T follicular helper cell (primary cell): Measurements from ENCODE around the gene GALR2.
"Not testable (repeated sequence)": the region's sequence is repeated elsewhere in the genome, so short reads cannot be mapped to it uniquely, and the experiment has no call there.

ENCODE experiments used
- DNase-seq: peaks from one replicate; pipeline ENCODE4 v3.0.0-alpha.2; 2020; ENCODE audit warnings: low read depth
- total RNA-seq, 2 experiments: gene quantifications; one replicate each; lab custom pipeline; 2026; lab: John Stamatoyannopoulos, UW

GALR2 gene, protein sequence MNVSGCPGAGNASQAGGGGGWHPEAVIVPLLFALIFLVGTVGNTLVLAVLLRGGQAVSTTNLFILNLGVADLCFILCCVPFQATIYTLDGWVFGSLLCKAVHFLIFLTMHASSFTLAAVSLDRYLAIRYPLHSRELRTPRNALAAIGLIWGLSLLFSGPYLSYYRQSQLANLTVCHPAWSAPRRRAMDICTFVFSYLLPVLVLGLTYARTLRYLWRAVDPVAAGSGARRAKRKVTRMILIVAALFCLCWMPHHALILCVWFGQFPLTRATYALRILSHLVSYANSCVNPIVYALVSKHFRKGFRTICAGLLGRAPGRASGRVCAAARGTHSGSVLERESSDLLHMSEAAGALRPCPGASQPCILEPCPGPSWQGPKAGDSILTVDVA
- total RNA-seq, result 0.24 to 3.3 reads per million in 2 experiments

- no peak for DNase-seq
Observed at GRCh38 chr17:76074390-76075363, at the start of gene GALR2. GALR2 (plus strand) TSS chr17:76074781; CDS start chr17:76074884, 103 bp downstream.

DNA sequence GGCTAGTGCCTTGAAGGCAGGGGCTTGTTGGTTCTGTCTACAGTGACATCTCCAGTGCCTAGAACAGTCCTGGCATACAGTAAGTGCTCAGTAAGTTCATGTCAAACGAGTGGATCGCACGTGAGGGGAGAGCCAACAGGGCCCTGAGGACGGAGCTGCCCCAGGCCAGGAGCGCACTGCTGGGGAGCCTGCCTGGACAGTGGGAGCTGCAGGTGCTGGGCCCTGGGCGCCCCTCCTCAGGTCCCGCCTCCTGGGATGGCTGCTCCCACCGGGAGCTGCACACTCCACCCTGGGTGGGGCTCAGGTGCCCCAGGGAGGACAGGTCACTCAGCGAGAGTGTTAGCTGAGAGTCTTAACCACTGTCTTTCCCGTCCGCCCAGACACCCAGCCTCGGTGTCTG, 49.3 kb upstream of the GALR2 start:
- DNase-seq, result no peak

- no peak for DNase-seq
Observed at GRCh38 chr17:76026714-76027158, 47.8 kb upstream of the GALR2 start.

DNA sequence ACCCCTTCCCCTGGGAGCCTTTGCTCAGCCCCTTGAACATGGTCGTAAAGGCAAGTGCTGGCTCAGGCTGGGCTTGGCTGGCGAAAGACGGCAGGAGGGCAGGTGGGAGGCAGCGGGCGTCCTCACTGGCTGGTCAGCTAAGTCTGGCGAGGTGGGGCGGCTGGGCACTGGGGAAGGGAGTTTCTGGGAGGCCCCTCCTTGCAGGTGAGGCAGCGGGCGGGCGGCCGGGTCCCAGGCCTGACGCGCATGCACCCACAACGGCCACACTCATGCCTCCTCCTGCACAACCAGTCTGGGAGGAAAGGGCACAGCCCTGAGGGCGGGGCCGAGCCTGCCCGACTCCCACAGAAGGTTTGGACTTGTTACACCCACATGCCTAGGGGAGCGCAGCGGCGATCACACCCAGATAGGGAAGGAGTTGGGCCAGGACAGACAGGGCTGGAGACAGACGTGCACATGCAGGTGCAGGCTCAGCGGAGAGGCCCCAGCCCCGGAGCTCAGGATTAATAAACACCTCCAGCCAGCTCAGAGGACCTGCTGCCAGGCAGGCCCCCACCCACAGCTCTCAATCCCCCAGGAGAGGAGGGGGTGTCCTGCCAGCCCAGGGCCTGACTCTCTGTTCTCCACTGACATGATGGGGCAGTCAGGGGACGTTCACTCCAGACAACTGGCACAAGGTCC, 47.3 kb upstream of the GALR2 start, which contains the start of gene EVPL:
Gene EVPL, minus strand, starts transcription at position 148 of the 681 bp plus-strand sequence. Its CDS starts 108 bp downstream, at position 40.
- no peak for DNase-seq

DNA sequence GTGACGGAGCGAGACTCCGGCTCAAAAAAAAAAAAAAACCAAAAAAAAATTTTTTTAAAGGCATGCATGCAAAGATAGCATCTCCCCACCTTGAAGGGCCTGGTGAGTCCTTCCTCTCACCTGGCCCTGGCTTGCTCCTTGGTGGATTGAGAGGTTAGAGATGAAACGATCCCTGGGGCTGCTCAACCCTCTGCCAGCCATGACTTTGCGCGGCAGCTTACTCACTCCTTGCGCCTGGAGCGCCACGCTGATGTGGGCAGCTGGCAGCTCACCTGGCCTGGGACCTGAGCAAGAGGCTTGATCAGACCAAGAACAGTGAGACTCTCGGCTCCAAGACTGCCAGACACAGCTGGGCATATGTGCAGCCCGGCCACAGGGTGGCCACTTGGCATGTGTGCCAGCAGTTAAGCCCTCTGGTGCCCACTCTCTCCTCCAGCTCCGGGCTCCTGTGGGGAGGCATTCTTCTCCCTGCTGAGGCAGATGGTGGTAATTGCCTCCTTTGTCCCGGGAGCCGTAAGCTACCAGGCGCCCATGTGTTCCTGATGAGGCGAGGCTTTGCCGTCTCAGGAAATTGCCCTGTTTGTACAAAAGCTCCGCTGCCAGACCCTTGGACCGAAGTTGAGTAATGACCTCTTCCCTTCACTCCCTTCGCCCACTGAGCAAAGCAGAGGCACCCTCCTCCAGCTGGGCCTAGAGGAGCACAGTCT, 42.4 kb upstream of the GALR2 start:
- DNase-seq, result no peak

- DNase-seq, result no peak
Observed at GRCh38 chr17:76032780-76033108, 41.8 kb upstream of the GALR2 start.

DNA sequence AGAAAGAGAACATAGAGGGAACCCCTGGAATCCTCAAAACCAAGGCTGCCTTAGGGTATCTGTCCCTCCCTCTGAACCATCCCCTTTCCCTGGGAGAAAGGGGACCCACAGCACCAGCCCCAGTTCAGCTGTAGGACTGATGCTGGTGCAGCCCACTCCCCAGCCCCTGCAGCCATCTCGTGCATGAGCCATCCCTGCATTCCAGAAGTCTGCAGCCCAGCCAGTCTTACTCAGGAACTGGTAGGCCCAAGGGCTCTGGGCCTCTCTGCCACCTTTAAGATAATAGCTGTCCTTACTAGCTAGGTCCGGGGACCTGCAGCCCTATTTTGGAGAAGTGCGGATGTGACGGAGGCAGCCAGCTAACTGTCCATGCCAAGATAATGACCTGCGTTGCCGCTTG, 41.4 kb upstream of the GALR2 start:
- no peak for DNase-seq

DNA sequence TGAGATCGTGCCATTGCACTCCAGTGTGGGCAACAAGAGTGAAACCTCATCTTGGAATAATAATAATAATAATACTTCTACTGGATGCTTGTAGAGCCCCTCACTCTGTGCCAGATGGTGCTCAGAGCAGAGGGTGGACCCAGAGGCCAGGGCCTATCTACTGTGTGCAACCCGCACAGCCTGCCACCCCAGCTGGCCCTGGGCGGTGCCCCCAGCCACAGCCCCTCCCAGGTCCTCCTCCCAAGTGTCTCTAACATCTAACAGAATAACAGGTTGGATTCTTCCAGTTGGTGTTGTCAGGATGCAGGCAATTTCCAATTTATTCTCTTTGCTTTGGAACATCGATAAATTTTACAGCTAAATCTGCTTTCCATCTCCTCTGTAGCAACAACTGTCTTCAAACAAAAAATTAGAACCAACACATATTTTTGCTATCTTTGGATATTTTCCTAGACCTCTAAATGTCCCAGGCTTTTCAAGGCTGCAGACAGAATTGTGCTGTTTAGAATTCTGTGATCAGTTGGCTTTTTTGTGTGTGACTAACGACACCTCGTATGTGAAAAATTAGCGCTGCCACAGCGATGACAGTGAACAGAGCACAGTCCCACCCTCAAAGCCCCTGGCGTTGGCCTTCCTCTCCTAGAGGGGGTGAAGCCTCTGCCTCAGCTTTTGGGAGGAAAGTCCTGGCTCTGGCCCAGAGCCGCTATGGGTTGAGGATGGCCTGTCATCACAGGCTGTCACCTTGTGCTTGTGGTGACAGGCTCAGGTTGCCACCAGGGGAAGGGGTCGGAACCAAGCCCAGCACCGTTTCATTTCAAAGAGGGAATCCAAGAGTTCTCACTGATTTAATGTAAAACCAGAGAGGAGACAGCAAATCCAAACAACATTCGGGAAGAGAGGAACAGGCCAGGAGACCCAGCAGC, 39.9 kb upstream of the GALR2 start:
- no peak for DNase-seq

- DNase-seq, result no peak
Observed at GRCh38 chr17:76036497-76037261, 37.9 kb upstream of the GALR2 start.

GRCh38 chr17:76038050-76038449, 36.5 kb upstream of the GALR2 start:
- no peak for DNase-seq

GRCh38 chr17:76039121-76039520, 35.5 kb upstream of the GALR2 start:
- DNase-seq, result no peak

DNA sequence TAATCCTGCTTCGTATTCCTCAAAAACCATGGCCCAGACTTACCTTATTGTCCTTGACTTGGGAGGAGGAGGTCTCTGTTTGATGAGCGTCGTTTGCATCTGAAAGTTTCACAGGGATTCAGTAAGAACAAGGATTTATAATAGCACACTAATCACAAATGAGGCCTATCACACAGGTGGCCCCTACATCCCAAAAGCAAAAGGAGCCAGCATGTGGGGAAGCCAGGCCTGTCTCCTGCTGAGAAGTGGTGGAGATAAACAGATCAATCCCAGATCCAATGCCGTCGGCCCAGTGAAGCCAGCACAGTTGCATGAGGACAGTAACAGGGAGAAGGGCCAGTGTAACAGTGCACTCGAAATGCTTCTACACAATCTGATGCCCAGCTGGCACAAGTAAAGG, 34.2 kb upstream of the GALR2 start:
- no peak for DNase-seq

GRCh38 chr17:76042868-76043267, 31.7 kb upstream of the GALR2 start:
- DNase-seq, result not testable (repeated sequence)

DNA sequence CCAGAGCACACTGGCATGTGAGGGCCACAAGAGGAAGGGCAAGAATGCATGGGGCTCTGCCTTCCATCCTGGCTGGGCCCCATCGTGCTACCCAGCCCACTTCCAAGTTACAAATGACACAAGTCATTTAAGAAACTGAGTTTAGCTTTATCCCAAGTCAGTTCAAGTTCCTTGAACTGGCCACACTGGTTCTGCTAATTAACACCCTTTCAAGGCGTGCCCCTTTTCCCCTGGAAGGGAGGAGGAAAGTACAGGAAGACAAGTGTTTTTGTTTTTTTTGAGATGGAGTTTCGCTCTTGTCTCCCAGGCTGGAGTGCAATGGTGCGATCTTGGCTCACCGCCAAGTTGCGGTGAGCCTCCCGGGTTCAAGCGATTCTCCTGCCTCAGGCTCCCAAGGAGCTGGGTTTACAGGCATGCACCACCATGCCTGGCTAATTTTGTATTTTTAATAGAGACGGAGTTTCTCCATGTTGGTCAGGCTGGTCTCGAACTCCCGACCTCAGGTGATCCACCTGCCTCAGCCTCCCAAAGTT, 30.0 kb upstream of the GALR2 start:
- DNase-seq, result not testable (repeated sequence)

DNA sequence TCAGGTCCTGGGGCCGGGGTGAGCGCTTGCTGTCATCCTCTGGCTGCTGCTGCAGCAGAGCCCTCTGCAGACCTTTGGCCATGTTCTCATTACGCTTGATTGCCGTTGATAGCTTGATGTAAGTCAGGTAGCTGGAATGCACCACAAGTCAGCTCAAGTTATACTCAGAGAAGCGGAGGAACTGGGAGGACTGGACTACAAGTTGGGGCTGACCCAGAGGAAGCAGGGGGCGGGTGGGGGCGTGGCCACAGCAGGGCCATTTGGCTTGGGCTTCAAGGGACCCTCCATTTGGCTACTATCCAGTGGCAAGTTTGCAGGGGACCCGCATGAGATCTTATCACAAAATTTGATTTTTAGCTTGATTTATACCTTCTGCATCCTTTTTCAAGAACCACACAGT, 28.5 kb upstream of the GALR2 start:
- no peak for DNase-seq

DNA sequence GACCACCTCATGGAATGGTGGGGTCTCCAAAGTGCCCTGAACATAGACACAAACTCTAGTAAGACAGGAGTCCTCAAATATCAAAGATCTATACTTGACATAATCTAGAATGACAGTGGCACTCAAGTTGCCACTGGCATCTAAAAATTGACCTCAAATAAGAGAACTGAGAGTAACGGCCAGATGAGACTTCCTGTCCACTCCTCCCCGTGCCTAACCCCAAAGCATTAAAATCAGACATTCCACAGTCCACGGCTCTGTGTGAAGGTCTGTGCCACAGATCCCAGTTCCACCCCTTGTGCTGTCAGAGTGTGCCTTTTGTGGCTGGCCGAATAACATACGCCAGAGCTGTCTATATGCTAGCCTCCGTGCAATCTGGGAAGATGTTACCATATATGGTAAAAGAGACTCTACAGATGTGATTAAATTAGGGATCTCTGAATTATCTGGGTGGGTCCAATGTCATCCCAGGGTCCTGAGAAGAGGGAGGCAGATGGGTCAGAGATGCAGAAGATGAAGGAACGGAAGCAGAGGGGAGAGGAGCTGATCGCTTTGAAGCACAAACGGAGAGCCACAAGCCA, 26.5 kb upstream of the GALR2 start:
- no peak for DNase-seq

GRCh38 chr17:76048711-76049110, 25.9 kb upstream of the GALR2 start:
- no peak for DNase-seq

DNA sequence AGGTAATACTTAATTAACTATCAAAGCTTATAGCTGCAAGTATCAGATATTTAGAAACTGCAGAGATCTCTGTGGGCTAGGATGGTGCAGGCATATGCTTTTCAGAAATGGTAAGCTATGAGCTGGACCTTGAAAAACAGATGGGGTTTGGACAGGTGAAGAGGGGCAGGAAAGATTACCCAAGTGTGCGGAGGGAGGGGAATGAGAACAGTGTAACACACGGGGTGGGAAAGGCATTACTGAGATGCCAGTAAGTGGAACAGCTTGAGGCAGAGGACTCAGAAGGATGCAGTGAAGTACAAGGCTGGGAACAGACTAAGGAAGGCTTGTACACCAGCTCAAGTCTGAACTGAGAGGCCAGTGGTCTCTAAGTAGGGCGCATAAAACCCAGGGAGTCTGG, 25.3 kb upstream of the GALR2 start:
- no peak for DNase-seq
